NCI-H2081 treated with DMSO at 0.1 percent for 48 hours (cell line): ENCODE measurements around the gene PITPNM2.

Experiments used
- DNase-seq: peaks from one replicate; lab custom pipeline; 2025; lab: John Stamatoyannopoulos, UW

Gene PITPNM2

GRCh38 chr12:123143736-123144461 is 7.0 kb downstream of the PITPNM2 start:
- no peak for DNase-seq

DNA sequence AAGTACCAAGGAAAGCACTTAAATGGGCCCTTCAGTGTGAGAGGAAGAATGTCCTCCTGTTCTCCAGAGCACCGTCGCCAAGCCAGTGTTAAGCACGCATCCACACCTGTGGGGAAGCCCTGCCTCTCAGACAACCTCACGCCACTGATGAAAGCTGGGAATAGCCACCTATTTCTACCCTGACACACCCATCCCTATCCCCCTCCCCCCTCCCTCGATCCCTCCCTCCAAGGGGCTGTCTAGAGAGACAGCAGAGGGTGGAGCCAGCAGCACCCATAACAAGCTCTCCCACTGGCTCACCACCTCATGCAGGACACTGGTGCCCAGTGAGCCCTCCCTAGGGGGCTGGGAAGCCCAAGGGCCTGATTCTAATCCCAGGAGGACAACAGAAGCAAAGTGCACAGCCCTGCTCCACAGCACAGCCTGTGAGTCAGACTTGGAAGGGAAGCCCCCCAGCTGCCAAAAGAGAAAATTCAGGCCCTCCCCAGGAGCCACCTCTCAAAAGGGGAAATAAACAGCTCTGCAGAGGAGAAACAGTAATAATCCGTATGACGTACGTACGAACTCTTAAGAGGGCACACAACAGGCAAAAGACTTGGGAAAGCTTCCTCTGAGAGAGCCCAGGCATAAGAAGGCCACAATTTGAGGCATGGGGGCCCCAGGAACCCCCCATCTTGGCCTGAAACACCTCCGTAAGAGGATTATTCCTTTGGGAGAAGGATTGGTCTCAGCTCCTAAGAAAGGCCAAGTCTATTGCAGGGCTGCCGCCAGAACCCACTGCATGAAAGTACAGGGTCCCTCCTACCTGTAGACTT is 7.8 kb downstream of the PITPNM2 start:
- no peak for DNase-seq

GRCh38 chr12:123142518-123142840 is 8.4 kb downstream of the PITPNM2 start:
- no peak for DNase-seq

- no peak for DNase-seq
Observed at GRCh38 chr12:123141615-123142517, 9.0 kb downstream of the PITPNM2 start.

DNA sequence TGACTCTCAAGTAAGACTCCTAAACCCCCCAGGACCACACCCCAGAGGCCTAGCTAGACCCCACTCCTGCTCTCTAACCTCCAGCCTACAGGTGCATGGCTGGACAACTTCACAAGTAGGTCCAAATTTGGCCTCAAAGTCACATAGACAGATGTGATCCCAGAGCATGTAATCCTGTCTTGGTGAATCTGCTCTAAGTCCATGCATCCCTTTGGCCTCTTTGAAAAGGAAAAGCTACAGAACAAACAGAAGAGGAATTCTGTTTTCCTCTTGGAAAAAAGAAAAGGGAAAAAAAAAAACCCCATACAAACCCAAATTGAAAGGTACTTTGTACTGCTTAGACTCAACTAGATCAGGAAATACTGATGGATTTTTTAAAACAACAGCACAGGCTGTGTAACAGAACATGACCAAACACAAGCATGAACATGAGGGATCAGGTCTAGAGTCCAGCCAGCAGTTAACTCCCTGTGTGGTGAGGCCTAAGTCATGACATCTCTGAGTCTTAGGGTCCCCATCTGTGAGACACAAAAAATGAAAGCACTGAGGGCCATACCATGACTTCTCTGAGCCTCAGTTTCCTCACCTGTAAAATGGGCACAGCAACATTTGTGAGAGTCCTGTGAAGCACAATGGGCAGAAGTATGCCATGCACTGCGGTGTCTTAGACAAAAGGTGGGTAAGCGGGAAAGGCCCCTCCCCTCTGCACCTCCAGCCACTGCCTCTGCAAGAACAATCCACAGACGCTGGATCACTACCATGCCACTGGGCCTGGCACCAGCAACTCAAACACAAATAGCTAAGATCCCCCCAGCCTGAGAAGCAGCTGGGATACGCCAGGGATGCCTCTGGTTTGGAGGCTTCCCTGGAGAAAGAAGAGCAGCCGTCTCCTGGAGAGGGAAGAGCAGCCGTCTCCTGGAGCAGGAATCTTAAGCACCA is 9.9 kb downstream of the PITPNM2 start:
- no peak for DNase-seq

DNA sequence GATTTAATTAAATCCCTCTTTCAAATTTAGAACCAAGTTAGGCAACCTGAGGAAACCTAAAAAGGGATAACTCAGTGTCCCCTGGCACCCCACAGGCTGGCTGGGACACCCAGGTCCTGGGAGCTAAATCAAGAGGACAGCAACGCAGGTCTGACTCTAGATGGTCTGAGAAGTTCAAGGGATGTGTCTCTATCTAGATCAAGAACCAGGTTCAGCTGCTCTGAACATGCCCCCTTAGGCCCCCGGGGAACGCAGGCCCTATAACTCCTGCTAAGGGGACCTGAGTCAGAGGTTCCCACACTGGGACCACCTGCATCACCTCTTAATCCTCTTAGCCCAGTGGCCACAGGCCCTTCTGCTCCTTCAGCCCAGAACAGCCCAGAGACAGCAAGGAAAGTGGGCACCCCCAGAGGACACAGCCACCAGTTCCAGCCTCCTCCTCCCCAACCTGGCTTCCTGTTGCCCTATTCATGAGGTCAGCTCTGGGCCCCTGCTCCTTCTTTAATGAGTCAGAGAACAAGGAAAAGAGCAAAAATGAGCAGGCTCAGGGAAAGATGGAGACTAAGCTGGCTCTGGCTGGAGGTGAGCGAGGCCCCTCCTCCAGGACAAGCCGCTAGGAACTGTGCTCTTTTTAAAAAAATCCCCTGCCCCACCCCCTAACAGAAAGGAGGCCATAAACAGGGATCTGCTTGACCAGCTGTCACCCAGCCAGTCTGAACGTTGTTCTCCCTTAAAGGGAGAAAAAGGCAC is 10.8 kb downstream of the PITPNM2 start:
- no peak for DNase-seq

DNA sequence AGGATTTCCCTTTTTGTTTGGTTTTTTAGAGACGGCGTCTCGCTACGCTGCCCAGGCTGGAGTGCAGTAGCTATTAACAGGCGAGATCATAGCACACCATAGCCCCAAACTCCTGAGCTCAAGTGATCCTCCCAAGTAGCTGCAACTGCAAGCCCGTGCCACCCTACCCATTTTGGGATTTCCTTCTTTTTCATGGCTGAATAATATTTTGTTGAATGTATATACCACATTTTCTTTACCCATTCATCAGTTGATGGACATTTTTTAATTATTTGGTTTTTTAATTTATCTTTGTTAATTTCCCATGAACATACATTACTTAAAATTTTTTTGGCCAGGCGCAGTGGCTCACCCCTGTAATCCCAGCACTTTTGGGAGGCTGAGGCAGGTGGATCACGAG is 15.2 kb downstream of the PITPNM2 start:
- DNase-seq = no peak

- no peak for DNase-seq
Observed at GRCh38 chr12:123134826-123135225, 16.1 kb downstream of the PITPNM2 start.

GRCh38 chr12:123134271-123134671 is 16.6 kb downstream of the PITPNM2 start:
- no peak for DNase-seq

- DNase-seq = no peak
Observed at GRCh38 chr12:123133701-123134100, 17.2 kb downstream of the PITPNM2 start.

GRCh38 chr12:123132951-123133619 is 17.8 kb downstream of the PITPNM2 start:
- DNase-seq = no peak

- DNase-seq = peak; percentile 16
Observed at GRCh38 chr12:123131879-123132402, 18.9 kb downstream of the PITPNM2 start.

GRCh38 chr12:123131291-123131832 is 19.5 kb downstream of the PITPNM2 start:
- DNase-seq = no peak

GRCh38 chr12:123129621-123130020 is 21.3 kb downstream of the PITPNM2 start:
- DNase-seq = no peak

GRCh38 chr12:123127182-123127495 is 23.8 kb downstream of the PITPNM2 start:
- DNase-seq = no peak

DNA sequence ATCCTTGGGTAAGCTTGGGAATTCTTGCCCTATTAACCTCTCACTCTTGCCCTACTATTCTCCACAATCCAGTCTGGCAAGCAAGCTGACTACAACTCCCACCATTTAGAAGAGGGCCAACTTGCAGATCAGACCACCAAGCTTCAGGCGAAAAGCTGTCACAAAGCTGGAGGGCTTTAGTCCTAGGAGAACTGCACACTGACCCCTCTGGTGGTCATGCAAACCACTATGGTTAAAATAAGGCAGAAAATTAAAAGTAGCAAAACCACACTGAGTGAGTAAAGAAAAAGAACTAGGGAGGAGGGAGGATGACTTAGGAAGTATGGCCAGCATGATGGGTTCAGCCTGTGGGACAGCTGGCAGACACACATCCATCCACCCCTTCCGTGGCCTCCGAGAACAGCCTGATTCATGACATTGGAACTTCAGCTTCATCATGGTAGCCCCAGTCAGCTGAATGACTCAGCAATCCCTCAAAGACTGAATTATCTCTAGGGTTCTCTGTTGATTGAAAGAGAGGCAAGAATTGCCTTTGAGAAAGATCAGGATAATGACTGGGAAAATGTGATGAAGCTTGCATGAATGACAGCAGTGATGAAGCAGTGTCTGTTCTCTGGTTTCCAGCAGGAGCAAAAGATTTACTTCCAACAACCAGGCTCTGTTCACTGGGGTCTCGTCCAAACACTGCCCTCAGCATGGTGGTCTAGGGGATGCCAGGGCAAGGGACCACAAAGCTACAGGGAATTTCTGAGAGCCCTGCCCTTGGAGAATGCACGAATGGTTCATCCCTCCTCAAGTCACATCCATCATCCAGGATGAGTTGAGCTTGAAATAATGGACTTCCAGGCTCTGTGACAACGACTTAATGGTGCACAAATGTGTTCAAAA is 24.4 kb downstream of the PITPNM2 start:
- no peak for DNase-seq

GRCh38 chr12:123122626-123123025 is 28.3 kb downstream of the PITPNM2 start:
- DNase-seq = no peak

GRCh38 chr12:123121670-123122069 is 29.2 kb downstream of the PITPNM2 start:
- no peak for DNase-seq
